Vagina (tissue), 2 donors: ENCODE results near the gene INPP5K. TPM values are rescaled to one million over a fixed set of nuclear protein-coding genes. Genes with fewer than 3 reads are reported as not detected.

Experiments used
- DNase-seq, 2 donors: peaks; one replicate each; pipeline ENCODE4 v3.0.0-alpha.2; 2017; ENCODE audit errors: extremely low spot score in 2 of 2
- H3K27ac ChIP-seq: fragments of 200-600 bp; sonication (generic); one replicate; pipeline ENCODE4 v1.5.1; 2019
- H3K27me3 ChIP-seq: fragments of 200-600 bp; sonication (generic); one replicate; pipeline ENCODE4 v1.5.1; 2019
- H3K36me3 ChIP-seq, 2 donors: fragments of 200-600 bp; sonication (generic); one replicate each; pipeline ENCODE4 v1.5.1; 2017 to 2019
- H3K4me1 ChIP-seq: fragments of 200-600 bp; sonication (generic); one replicate; pipeline ENCODE4 v1.5.1; 2019
- H3K4me3 ChIP-seq, 2 donors: fragments of 200-600 bp; sonication (generic); 1 replicate in 1 of 2; 2 replicates in 1 of 2; pipeline ENCODE4 v1.5.1; 2016 to 2019
- H3K9me3 ChIP-seq: fragments of 200-600 bp; sonication (generic); one replicate; pipeline ENCODE4 v1.5.1; 2019
- CTCF ChIP-seq, 3 experiments: fragments of 450-650 bp in 2 of 3; fragments of 200-600 bp in 1 of 3; sonication (generic) in 1 of 3; IDR thresholded peaks; one replicate each; pipeline ENCODE4 v1.5.1; 2017 to 2019; ENCODE audit warnings: antibody characterized with exemption in 3 of 3, mild to moderate bottlenecking in 2 of 3, moderate library complexity in 2 of 3
- POLR2A ChIP-seq, 2 donors: fragments of 450-650 bp; IDR thresholded peaks; one replicate each; pipeline ENCODE4 v1.6.1; 2017; ENCODE audit warnings: antibody characterized with exemption in 2 of 2, mild to moderate bottlenecking in 2 of 2, moderate library complexity in 2 of 2
- POLR2AphosphoS5 ChIP-seq, 2 donors: sonication (generic); formaldehyde crosslinking; IDR thresholded peaks; one replicate each; pipeline ENCODE4 v1.9.0; 2017; ENCODE audit warnings: antibody characterized with exemption in 2 of 2, mild to moderate bottlenecking in 2 of 2, low read depth in 1 of 2; ENCODE audit not compliant: insufficient read depth in 1 of 2
- intact Hi-C: fragments of 100-400 bp; cut with DNase I; formaldehyde crosslinking; loops from one replicate; pipeline ENCODE4 v1.15.1; 2023
- total RNA-seq: library from RNA; depleted of rRNA; stranded (reverse); fragments of >200 nt; gene quantifications from one replicate; pipeline ENCODE4 v1.2.3, GENCODE V29; 2016

Gene INPP5K
- total RNA-seq, 1 donor from 2014 or later, result 96.0 TPM

GRCh38 chr17:1467898-1468492 is 48.4 kb downstream of the INPP5K start:
- H3K36me3 ChIP-seq, result peaks cover 0 to 58% of the 10 kb centered on the region in 2 donors
- intact Hi-C loops, result no loop called here

GRCh38 chr17:1467258-1467657 is 49.2 kb downstream of the INPP5K start:
- Histone ChIP-seq H3K4me3 (no peak overlapping the region), H3K9me3 (no peaks in the 10 kb centered on the region), H3K4me1 (no peaks in the 10 kb centered on the region), H3K27me3 (no peaks in the 10 kb centered on the region), H3K27ac (no peak overlapping the region), H3K36me3 (peaks cover 0 to 53% of the 10 kb centered on the region in 2 donors)
- DNase-seq, result no peak
- intact Hi-C loops, result no loop called here
- no peak for TF ChIP-seq POLR2AphosphoS5 (IDR thresholded peaks at IDR 0.05; ENCODE audit: insufficient read depth in 1 of 2, low read depth in 1 of 2)
- TF ChIP-seq CTCF (IDR thresholded peaks at IDR 0.05), result no peak
- TF ChIP-seq POLR2A (IDR thresholded peaks at IDR 0.05), result no peak

More at GRCh38 chr17:1467898-1468492, 48.4 kb downstream of the INPP5K start:
- Histone ChIP-seq H3K4me3 (no peak overlapping the region), H3K27ac (no peak overlapping the region), H3K9me3 (no peaks in the 10 kb centered on the region), H3K27me3 (no peaks in the 10 kb centered on the region), H3K4me1 (no peaks in the 10 kb centered on the region)
- TF ChIP-seq POLR2A (IDR thresholded peaks at IDR 0.05) (no peak), POLR2AphosphoS5 (IDR thresholded peaks at IDR 0.05; ENCODE audit: insufficient read depth in 1 of 2, low read depth in 1 of 2) (peak in 1 of 2 donors; percentile 50), CTCF (IDR thresholded peaks at IDR 0.05) (no peak)
- peak in 1 of 2 donors; percentile 94 for DNase-seq

- Histone ChIP-seq H3K9me3 (no peaks in the 10 kb centered on the region), H3K36me3 (peaks cover 0 to 26% of the 10 kb centered on the region in 2 donors), H3K27me3 (no peaks in the 10 kb centered on the region), H3K4me1 (peaks cover 13% of the 10 kb centered on the region), H3K27ac (no peak overlapping the region), H3K4me3 (no peak overlapping the region)
- intact Hi-C loops, result no loop called here
- no peak for TF ChIP-seq POLR2A (IDR thresholded peaks at IDR 0.05)
- TF ChIP-seq CTCF (IDR thresholded peaks at IDR 0.05), result no peak
- TF ChIP-seq POLR2AphosphoS5 (IDR thresholded peaks at IDR 0.05; ENCODE audit: insufficient read depth in 1 of 2, low read depth in 1 of 2), result peak in 1 of 2 donors; percentile 34
- DNase-seq, result no peak
These were observed 52.2 kb downstream of the INPP5K start for GRCh38 chr17:1464186-1464585.

- Histone ChIP-seq H3K9me3 (no peaks in the 10 kb centered on the region), H3K36me3 (peaks cover 0 to 11% of the 10 kb centered on the region in 2 donors), H3K27me3 (no peaks in the 10 kb centered on the region), H3K4me3 (no peak overlapping the region), H3K4me1 (peaks cover 13% of the 10 kb centered on the region), H3K27ac (no peak overlapping the region)
- DNase-seq, result no peak
- intact Hi-C loops, result no loop called here
- TF ChIP-seq POLR2AphosphoS5 (IDR thresholded peaks at IDR 0.05; ENCODE audit: insufficient read depth in 1 of 2, low read depth in 1 of 2), result peak in 1 of 2 donors; percentile 7
- TF ChIP-seq POLR2A (IDR thresholded peaks at IDR 0.05), result no peak
- no peak for TF ChIP-seq CTCF (IDR thresholded peaks at IDR 0.05)
These were observed 54.0 kb downstream of the INPP5K start for GRCh38 chr17:1462164-1463112.
